Measurements from ENCODE around the gene CHST2. TPM values are rescaled to one million over a fixed set of nuclear protein-coding genes. Genes with fewer than 3 reads are reported as not detected.
"Not testable (repeated sequence)": the region's sequence is repeated elsewhere in the genome, so short reads cannot be mapped to it uniquely, and the experiment has no call there.

Gene CHST2
- total RNA-seq, 1 donor from 2014 or later: 4.5 TPM

DNA sequence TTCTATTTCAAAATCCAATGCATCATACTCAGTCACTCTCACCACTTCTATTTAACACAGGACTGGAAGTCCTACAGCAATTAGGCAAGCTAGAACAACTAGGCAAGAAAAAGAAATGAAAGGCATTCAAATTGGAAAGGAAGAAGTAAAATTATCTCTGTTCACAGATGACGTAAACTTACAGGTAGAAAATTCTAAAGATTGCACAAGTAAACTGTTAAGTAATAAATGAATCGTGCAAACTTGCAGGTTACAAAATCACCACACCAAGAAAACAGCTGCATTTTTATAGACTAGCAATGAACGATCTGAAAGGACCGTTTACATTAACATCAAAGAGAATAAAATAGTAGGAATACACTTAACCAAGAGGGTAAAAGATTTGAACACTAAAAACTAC, 36.2 kb downstream of the CHST2 start:
- peaks cover 2% of the 10 kb centered on the region for H3K9me3 Mint-ChIP-seq
- H3K27ac Mint-ChIP-seq (ENCODE audit: unreplicated experiment): no peak overlapping the region
- TF ChIP-seq, protein P1, sequence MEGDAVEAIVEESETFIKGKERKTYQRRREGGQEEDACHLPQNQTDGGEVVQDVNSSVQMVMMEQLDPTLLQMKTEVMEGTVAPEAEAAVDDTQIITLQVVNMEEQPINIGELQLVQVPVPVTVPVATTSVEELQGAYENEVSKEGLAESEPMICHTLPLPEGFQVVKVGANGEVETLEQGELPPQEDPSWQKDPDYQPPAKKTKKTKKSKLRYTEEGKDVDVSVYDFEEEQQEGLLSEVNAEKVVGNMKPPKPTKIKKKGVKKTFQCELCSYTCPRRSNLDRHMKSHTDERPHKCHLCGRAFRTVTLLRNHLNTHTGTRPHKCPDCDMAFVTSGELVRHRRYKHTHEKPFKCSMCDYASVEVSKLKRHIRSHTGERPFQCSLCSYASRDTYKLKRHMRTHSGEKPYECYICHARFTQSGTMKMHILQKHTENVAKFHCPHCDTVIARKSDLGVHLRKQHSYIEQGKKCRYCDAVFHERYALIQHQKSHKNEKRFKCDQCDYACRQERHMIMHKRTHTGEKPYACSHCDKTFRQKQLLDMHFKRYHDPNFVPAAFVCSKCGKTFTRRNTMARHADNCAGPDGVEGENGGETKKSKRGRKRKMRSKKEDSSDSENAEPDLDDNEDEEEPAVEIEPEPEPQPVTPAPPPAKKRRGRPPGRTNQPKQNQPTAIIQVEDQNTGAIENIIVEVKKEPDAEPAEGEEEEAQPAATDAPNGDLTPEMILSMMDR (conservative IDR thresholded peaks at IDR 0.05): no peak
- H3K36me3 Mint-ChIP-seq (ENCODE audit: low read depth): no peaks in the 10 kb centered on the region
- H3K27me3 Mint-ChIP-seq (ENCODE audit: low read depth): peaks cover 2% of the 10 kb centered on the region
- no peak overlapping the region for H3K4me3 Mint-ChIP-seq
- DNase-seq (ENCODE audit: low read depth, low spot score): no peak
- peaks cover 5% of the 10 kb centered on the region for H3K4me1 Mint-ChIP-seq

DNA sequence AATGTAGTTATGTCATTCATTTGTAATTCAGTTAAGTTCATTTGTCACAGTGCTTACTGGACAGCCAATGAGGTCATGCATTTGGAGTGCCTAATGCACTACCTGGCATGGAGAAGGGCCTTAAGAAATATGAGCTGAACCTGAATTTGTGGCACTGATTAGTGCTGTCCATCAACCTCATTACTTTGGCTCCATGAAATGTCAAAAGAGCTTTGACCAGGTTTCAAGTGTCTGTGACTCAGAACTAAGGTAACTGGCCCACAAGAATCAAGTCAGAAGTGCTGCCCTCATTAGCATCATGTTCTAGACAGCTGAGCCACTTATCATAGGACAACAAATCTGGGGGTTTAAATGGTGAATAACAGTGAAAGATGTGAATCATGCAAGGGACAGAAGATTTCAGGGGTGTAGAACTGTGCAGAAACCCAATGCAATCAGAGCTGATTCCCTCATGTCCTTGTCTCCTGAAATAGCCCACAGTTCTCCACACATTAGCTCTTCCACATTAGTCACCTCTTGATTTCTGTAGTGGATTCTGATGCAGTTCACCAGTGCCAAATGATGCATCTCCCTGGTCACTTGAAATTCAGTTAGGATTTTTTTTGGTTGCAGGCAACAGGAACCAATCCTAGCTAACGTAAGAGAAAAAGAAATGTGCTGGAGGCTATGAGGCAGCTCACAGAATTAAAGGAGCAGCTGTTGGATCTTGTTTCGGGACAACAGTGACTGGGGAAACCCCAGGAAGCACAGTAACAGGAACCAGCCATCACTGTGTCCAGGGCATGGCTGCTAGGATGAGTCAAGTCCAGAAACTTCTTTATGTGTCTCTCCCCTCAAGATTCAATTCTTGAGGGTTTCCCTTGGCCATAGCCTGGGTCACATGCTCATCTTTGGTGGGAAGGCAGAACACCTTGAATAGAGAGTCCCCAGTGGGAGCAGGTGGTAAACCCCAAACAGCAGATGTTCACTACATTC, 38.7 kb downstream of the CHST2 start:
- TF ChIP-seq, protein P1 (conservative IDR thresholded peaks at IDR 0.05): no peak
- Mint-ChIP-seq H3K4me3 (no peak overlapping the region), H3K4me1 (peaks cover 5% of the 10 kb centered on the region), H3K9me3 (peaks cover 2% of the 10 kb centered on the region), H3K27ac (ENCODE audit: unreplicated experiment) (no peak overlapping the region), H3K36me3 (ENCODE audit: low read depth) (no peaks in the 10 kb centered on the region), H3K27me3 (ENCODE audit: low read depth) (peaks cover 2% of the 10 kb centered on the region)
- no peak for DNase-seq (ENCODE audit: low read depth, low spot score)

DNA sequence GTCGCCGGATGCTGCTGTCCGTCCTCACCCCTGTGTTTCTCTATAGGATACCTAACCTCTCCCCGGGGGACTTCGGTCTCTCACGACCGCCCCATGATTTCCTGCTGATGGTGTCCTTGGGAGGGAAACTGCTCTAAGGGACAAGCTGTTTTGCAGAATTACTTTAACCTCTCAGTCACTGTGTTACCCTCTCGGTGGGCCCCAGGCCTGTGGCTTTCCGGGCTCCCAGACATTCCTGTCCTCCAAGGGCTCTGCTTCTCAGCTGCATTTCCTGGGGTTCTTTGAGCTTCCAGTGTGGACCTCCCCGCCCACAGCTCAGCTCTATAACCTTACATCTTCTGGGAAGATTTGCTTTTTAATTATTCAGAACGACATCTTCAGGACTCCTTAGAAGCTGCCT, 40.9 kb downstream of the CHST2 start:
- Mint-ChIP-seq H3K36me3 (ENCODE audit: low read depth) (no peaks in the 10 kb centered on the region), H3K4me1 (peaks cover 5% of the 10 kb centered on the region), H3K4me3 (no peak overlapping the region), H3K27me3 (ENCODE audit: low read depth) (peaks cover 2% of the 10 kb centered on the region), H3K27ac (ENCODE audit: unreplicated experiment) (peak overlapping the region; percentile 22), H3K9me3 (peaks cover 2% of the 10 kb centered on the region)
- DNase-seq (ENCODE audit: low read depth, low spot score): no peak
- TF ChIP-seq, protein P1 (conservative IDR thresholded peaks at IDR 0.05): no peak

DNA sequence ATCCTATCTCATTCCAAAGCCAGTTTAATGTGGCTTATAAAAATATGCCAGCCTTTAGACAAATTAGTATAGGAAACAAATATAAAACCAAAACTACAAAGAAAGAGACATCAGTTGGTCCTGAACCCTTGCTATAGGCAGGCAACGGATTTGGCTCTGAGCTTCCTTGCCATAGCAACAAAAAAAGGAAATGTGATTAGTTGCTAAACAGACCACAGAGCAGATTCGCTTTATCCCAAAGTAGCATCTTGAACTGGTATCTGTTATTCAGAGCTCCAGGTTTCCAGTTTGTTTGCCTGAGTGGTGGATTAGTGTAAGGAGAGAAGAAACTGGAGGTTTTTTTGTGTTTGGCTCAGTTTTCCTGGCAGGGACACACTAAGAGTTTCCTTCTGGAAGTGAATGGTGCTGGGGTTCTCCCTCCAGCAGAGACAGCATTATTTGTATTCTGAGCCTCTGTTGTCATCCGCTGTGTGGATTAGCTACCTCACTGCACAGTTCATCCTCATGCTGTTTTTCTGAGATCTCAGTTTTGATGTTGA, 44.1 kb downstream of the CHST2 start:
- Mint-ChIP-seq H3K4me1 (peaks cover 5% of the 10 kb centered on the region), H3K27ac (ENCODE audit: unreplicated experiment) (no peak overlapping the region), H3K4me3 (no peak overlapping the region), H3K9me3 (peaks cover 2% of the 10 kb centered on the region), H3K36me3 (ENCODE audit: low read depth) (no peaks in the 10 kb centered on the region), H3K27me3 (ENCODE audit: low read depth) (peaks cover 2% of the 10 kb centered on the region)
- TF ChIP-seq, protein P1 (conservative IDR thresholded peaks at IDR 0.05): no peak
- no peak for DNase-seq (ENCODE audit: low read depth, low spot score)

DNA sequence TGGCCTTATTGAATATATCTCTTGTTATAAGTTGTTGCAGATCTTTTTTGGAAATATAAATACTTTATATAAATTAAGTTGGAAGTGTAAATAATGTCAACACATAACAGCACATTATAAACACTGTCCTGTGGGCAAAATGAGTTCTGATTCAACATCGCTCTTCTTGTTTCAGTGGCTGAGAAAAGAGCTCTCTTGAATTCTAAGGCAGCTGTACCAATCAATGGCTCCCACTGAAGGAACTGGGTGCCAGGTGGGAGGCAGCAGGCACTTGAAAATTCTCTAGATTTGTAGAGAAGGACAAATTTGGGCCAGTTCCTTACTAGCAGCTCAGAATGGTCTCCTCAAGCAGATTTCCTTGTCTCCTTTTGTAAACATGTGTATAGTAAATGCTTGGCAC, 45.6 kb downstream of the CHST2 start:
- Mint-ChIP-seq H3K4me1 (peaks cover 5% of the 10 kb centered on the region), H3K9me3 (no peaks in the 10 kb centered on the region), H3K27me3 (ENCODE audit: low read depth) (no peaks in the 10 kb centered on the region), H3K36me3 (ENCODE audit: low read depth) (no peaks in the 10 kb centered on the region), H3K27ac (ENCODE audit: unreplicated experiment) (no peak overlapping the region), H3K4me3 (no peak overlapping the region)
- TF ChIP-seq, protein P1 (conservative IDR thresholded peaks at IDR 0.05): no peak
- DNase-seq (ENCODE audit: low read depth, low spot score): no peak

DNA sequence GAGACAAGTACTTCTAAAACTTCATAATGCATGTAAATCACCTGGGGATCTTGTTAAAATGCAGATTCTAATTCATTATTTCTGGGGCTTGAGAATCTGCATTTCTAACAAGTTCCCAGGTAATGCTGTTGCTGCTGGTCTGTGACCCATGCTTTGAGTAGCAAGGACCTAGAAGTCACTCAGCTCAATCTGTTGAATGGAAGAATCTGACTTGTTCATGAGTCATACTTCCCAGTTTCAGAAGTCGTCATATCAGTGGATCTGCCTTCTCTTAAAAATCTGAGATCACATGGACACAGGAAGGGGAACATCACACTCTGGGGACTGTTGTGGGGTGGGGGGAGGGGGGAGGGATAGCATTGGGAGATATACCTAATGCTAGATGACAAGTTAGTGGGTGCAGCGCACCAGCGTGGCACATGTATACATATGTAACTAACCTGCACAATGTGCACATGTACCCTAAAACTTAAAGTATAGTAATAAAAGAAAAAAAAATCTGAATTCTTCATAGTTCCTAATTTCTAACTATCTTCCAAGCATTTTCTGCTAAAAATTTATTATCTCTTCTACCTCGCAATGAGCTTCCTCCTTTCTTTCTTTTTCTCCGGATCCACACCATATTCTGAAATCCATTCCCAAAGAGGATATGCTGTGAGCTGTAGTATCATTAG, 46.2 kb downstream of the CHST2 start:
- H3K36me3 Mint-ChIP-seq (ENCODE audit: low read depth); H3K9me3 Mint-ChIP-seq; H3K27ac Mint-ChIP-seq (ENCODE audit: unreplicated experiment); H3K4me3 Mint-ChIP-seq; H3K27me3 Mint-ChIP-seq (ENCODE audit: low read depth); DNase-seq (ENCODE audit: low read depth, low spot score); H3K4me1 Mint-ChIP-seq: not testable (repeated sequence)
